GM18907 (cell line): ENCODE results near the gene PRKCZ.

Experiments used
- ATAC-seq: cut with Tn5 transposase; IDR thresholded peaks from one replicate; pipeline ENCODE4 v1.9.1; 2021; ENCODE audit warnings: mild to moderate bottlenecking, moderate library complexity; ENCODE audit not compliant: unreplicated experiment

Gene PRKCZ

GRCh38 chr1:2024451-2024850 is 25.8 kb upstream of the PRKCZ start:
- ATAC-seq: no peak

GRCh38 chr1:2024887-2025286 is 25.3 kb upstream of the PRKCZ start:
- no peak for ATAC-seq

- ATAC-seq: no peak
Measured at GRCh38 chr1:2025491-2025981, 24.7 kb upstream of the PRKCZ start.

- ATAC-seq: no peak
Measured at GRCh38 chr1:2027961-2028583, 22.1 kb upstream of the PRKCZ start.

GRCh38 chr1:2028870-2029560 is 21.2 kb upstream of the PRKCZ start:
- no peak for ATAC-seq

GRCh38 chr1:2029561-2029960 is 20.6 kb upstream of the PRKCZ start:
- no peak for ATAC-seq

GRCh38 chr1:2030076-2030871 is 19.9 kb upstream of the PRKCZ start:
- ATAC-seq: no peak

GRCh38 chr1:2031546-2032540 is 18.4 kb upstream of the PRKCZ start:
- no peak for ATAC-seq

- no peak for ATAC-seq
Measured at GRCh38 chr1:2032737-2033136, 17.5 kb upstream of the PRKCZ start.

- ATAC-seq: no peak
Measured at GRCh38 chr1:2033165-2033564, 17.0 kb upstream of the PRKCZ start.

GRCh38 chr1:2036287-2036686 is 13.9 kb upstream of the PRKCZ start:
- ATAC-seq: no peak

- no peak for ATAC-seq
Measured at GRCh38 chr1:2037314-2037979, 12.8 kb upstream of the PRKCZ start.

- ATAC-seq: no peak
Measured at GRCh38 chr1:2038229-2038628, 12.0 kb upstream of the PRKCZ start.

GRCh38 chr1:2039251-2039650 is 11.0 kb upstream of the PRKCZ start:
- ATAC-seq: no peak

- ATAC-seq: no peak
Measured at GRCh38 chr1:2041305-2041704, 8.9 kb upstream of the PRKCZ start.

- no peak for ATAC-seq
Measured at GRCh38 chr1:2041887-2042286, 8.3 kb upstream of the PRKCZ start.

GRCh38 chr1:2042830-2043773 is 7.1 kb upstream of the PRKCZ start:
- ATAC-seq: no peak

GRCh38 chr1:2043886-2044285 is 6.3 kb upstream of the PRKCZ start:
- no peak for ATAC-seq
